Gastrocnemius medialis (tissue), 4 donors: ENCODE measurements around the gene HAPLN2. TPM values are rescaled to one million over a fixed set of nuclear protein-coding genes. Genes with fewer than 3 reads are reported as not detected.
"Not testable (repeated sequence)": the region's sequence is repeated elsewhere in the genome, so short reads cannot be mapped to it uniquely, and the experiment has no call there.

Source experiments
- ATAC-seq, 2 donors: fragments of 150-250 bp; one replicate each; pipeline ENCODE4 v1.9.1; 2016
- DNase-seq, 2 donors: peaks; one replicate each; pipeline ENCODE4 v3.0.0-alpha.2; 2019
- H3K27ac ChIP-seq, 4 donors: fragments of 200-600 bp; sonication (generic); 1 replicate in 1 of 4; 2 replicates in 3 of 4; pipeline ENCODE4 v1.5.1; 2016 to 2018; ENCODE audit warnings: mild to moderate bottlenecking in 2 of 4, moderate library complexity in 1 of 4
- H3K27me3 ChIP-seq, 3 donors: fragments of 200-600 bp; sonication (generic) in 2 of 3; 1 replicate in 1 of 3; 2 replicates in 2 of 3; pipeline versions ENCODE4 v1.5.1 to v1.6.0; 2016 to 2019; ENCODE audit warnings: mild to moderate bottlenecking in 1 of 3, moderate library complexity in 1 of 3
- H3K36me3 ChIP-seq, 2 donors: fragments of 200-600 bp; sonication (generic) in 1 of 2; one replicate each; pipeline ENCODE4 v1.5.1; 2017 to 2018
- H3K4me1 ChIP-seq, 2 donors: fragments of 200-600 bp; sonication (generic) in 1 of 2; one replicate each; pipeline ENCODE4 v1.5.1; 2016 to 2017; ENCODE audit warnings: mild to moderate bottlenecking in 2 of 2
- H3K4me3 ChIP-seq, 4 donors: fragments of 200-600 bp; sonication (generic) in 3 of 4; 1 replicate in 1 of 4; 2 replicates in 3 of 4; pipeline ENCODE4 v1.5.1; 2016 to 2019; ENCODE audit warnings: mild to moderate bottlenecking in 2 of 4
- H3K9me3 ChIP-seq, 3 donors: fragments of 200-600 bp; sonication (generic) in 2 of 3; 1 replicate in 1 of 3; 2 replicates in 2 of 3; pipeline ENCODE4 v1.5.1; 2016 to 2019
- CTCF ChIP-seq, 5 experiments: fragments of 450-650 bp in 3 of 5; fragments of 200-600 bp in 2 of 5; sonication (generic) in 2 of 5; IDR thresholded peaks in 4 of 5; conservative IDR thresholded peaks in 1 of 5; 1 replicate in 4 of 5; 2 replicates in 1 of 5; pipeline ENCODE4 v1.5.1; 2016 to 2019; ENCODE audit warnings: antibody characterized with exemption in 5 of 5, mild to moderate bottlenecking in 3 of 5, moderate library complexity in 3 of 5
- POLR2A ChIP-seq, 2 donors: fragments of 450-650 bp; IDR thresholded peaks; one replicate each; pipeline ENCODE4 v1.6.1; 2017; ENCODE audit warnings: antibody characterized with exemption in 2 of 2, mild to moderate bottlenecking in 2 of 2, moderate library complexity in 2 of 2
- in situ Hi-C, 4 donors: fragments of 200-750 bp; cut with MboI; loops; one replicate each; pipeline versions ENCODE4 v1.15.0 to v1.8.0; 2017; ENCODE audit warnings: low sequenced_read_pairs in 4 of 4
- intact Hi-C: fragments of 100-400 bp; cut with DNase I; formaldehyde crosslinking; loops from one replicate; pipeline ENCODE4 v1.15.1; 2023; ENCODE audit warnings: low total_unique reads
- total RNA-seq, 4 donors: library from RNA; depleted of rRNA; stranded (reverse); fragments of >200 nt; gene quantifications; one replicate each; pipeline versions ENCODE4 v1.1.0 to v1.2.3, GENCODE V29; 2016

HAPLN2 gene
- total RNA-seq, 4 donors from 2014 or later: 0.53 to 6.0 (median 3.0) TPM

- Histone ChIP-seq H3K4me3 (peak overlapping the region; percentile 63 to 88 (median 82)), H3K36me3 (peaks cover 0 to 20% of the 10 kb centered on the region in 2 donors), H3K27me3 (no peaks in the 10 kb centered on the region), H3K4me1 (peaks cover 15 to 16% of the 10 kb centered on the region in 2 donors), H3K27ac (peak overlapping the region; percentile 77 to 87 (median 82)), H3K9me3 (no peaks in the 10 kb centered on the region)
- DNase-seq: no peak
- peak; percentile 3 to 12 for ATAC-seq
- intact Hi-C loops (loop anchor here (1.0 to 5.0 kb wide), 3 partner anchors 11 to 146 kb away; partner anchors contain the start of gene NAXE), in situ Hi-C loops (loop anchor here (5.0 to 10.0 kb wide), 2 partner anchors 150 to 217 kb away; no protein-coding TSS in a partner anchor)
- no peak for TF ChIP-seq POLR2A (IDR thresholded peaks at IDR 0.05)
- TF ChIP-seq CTCF (IDR thresholded peaks at IDR 0.05 in 4 of 5, conservative IDR thresholded peaks at IDR 0.05 in 1 of 5): no peak
These were observed 17.3 kb upstream of the HAPLN2 start for GRCh38 chr1:156601892-156602291.

- peaks cover 15 to 16% of the 10 kb centered on the region in 2 donors for H3K4me1 ChIP-seq
- ATAC-seq (no peak), DNase-seq (no peak)
- H3K36me3 ChIP-seq: peaks cover 0 to 13% of the 10 kb centered on the region in 2 donors
- TF ChIP-seq CTCF (IDR thresholded peaks at IDR 0.05 in 4 of 5, conservative IDR thresholded peaks at IDR 0.05 in 1 of 5) (peak in 1 of 5 experiments; percentile 30), POLR2A (IDR thresholded peaks at IDR 0.05) (no peak)
- in situ Hi-C loops (loop anchor here (5.0 to 10.0 kb wide), 2 partner anchors 150 to 218 kb away; no protein-coding TSS in a partner anchor), intact Hi-C loops (loop anchor here (5.0 kb wide), 1 partner anchor 90 kb away; no protein-coding TSS in a partner anchor)
- no peak overlapping the region for H3K4me3 ChIP-seq
- no peaks in the 10 kb centered on the region for H3K9me3 ChIP-seq
- no peak overlapping the region for H3K27ac ChIP-seq
- H3K27me3 ChIP-seq: no peaks in the 10 kb centered on the region
These were observed 16.6 kb upstream of the HAPLN2 start for GRCh38 chr1:156602557-156602993.

- H3K4me1 ChIP-seq: not testable (repeated sequence)
- in situ Hi-C loops: loop anchor here in 3 of 4 donors (5.0 to 10.0 kb wide), 2 partner anchors 155 to 223 kb away; no protein-coding TSS in a partner anchor
These were observed 11.9 kb upstream of the HAPLN2 start for GRCh38 chr1:156607344-156607743.

GRCh38 chr1:156608036-156608674, 11.1 kb upstream of the HAPLN2 start:
- H3K9me3 ChIP-seq: no peaks in the 10 kb centered on the region
- in situ Hi-C loops: loop anchor here in 3 of 4 donors (5.0 to 10.0 kb wide), 2 partner anchors 156 to 223 kb away; no protein-coding TSS in a partner anchor
- peak; percentile 99 to 100 for ATAC-seq
- no peak for TF ChIP-seq POLR2A (IDR thresholded peaks at IDR 0.05)
- peak; percentile 73 to 81 (median 80) for TF ChIP-seq CTCF (IDR thresholded peaks at IDR 0.05 in 4 of 5, conservative IDR thresholded peaks at IDR 0.05 in 1 of 5)
- no peak overlapping the region for H3K27ac ChIP-seq
- H3K27me3 ChIP-seq: no peaks in the 10 kb centered on the region
- peak; percentile 48 to 59 for DNase-seq
- H3K36me3 ChIP-seq: no peaks in the 10 kb centered on the region
- intact Hi-C loops: loop anchor here (1.0 to 2.0 kb wide), 4 partner anchors 24 to 223 kb away; no protein-coding TSS in a partner anchor
- no peaks in the 10 kb centered on the region for H3K4me1 ChIP-seq
- no peak overlapping the region for H3K4me3 ChIP-seq

More at GRCh38 chr1:156607344-156607743, 11.9 kb upstream of the HAPLN2 start:
- DNase-seq, ATAC-seq, H3K36me3 ChIP-seq, H3K9me3 ChIP-seq, H3K4me3 ChIP-seq, H3K27ac ChIP-seq, intact Hi-C loops, H3K27me3 ChIP-seq: not testable (repeated sequence)

- in situ Hi-C loops: loop anchor here in 3 of 4 donors (5.0 to 10.0 kb wide), 2 partner anchors 157 to 224 kb away; no protein-coding TSS in a partner anchor
These were observed 10.2 kb upstream of the HAPLN2 start for GRCh38 chr1:156608981-156609380.

GRCh38 chr1:156610072-156610471, 9.1 kb upstream of the HAPLN2 start:
- H3K27ac ChIP-seq: not testable (repeated sequence)

More at GRCh38 chr1:156608981-156609380, 10.2 kb upstream of the HAPLN2 start:
- Histone ChIP-seq H3K27ac (no peak overlapping the region), H3K27me3 (no peaks in the 10 kb centered on the region), H3K36me3 (no peaks in the 10 kb centered on the region), H3K4me1 (no peaks in the 10 kb centered on the region), H3K4me3 (no peak overlapping the region), H3K9me3 (no peaks in the 10 kb centered on the region)
- no peak for TF ChIP-seq POLR2A (IDR thresholded peaks at IDR 0.05)
- peak in 1 of 5 experiments; percentile 23 for TF ChIP-seq CTCF (IDR thresholded peaks at IDR 0.05 in 4 of 5, conservative IDR thresholded peaks at IDR 0.05 in 1 of 5)
- DNase-seq: no peak
- intact Hi-C loops: loop anchor here (1.0 to 2.0 kb wide), 4 partner anchors 25 to 224 kb away; no protein-coding TSS in a partner anchor
- no peak for ATAC-seq

More at GRCh38 chr1:156610072-156610471, 9.1 kb upstream of the HAPLN2 start:
- in situ Hi-C loops: loop anchor here in 1 of 4 donors (10.0 kb wide), 1 partner anchor 225 kb away; no protein-coding TSS in a partner anchor
- H3K36me3 ChIP-seq, ATAC-seq, H3K4me3 ChIP-seq, H3K4me1 ChIP-seq, intact Hi-C loops, H3K9me3 ChIP-seq, H3K27me3 ChIP-seq, DNase-seq: not testable (repeated sequence)
